ENCODE results near the gene EFHD2.

DNA sequence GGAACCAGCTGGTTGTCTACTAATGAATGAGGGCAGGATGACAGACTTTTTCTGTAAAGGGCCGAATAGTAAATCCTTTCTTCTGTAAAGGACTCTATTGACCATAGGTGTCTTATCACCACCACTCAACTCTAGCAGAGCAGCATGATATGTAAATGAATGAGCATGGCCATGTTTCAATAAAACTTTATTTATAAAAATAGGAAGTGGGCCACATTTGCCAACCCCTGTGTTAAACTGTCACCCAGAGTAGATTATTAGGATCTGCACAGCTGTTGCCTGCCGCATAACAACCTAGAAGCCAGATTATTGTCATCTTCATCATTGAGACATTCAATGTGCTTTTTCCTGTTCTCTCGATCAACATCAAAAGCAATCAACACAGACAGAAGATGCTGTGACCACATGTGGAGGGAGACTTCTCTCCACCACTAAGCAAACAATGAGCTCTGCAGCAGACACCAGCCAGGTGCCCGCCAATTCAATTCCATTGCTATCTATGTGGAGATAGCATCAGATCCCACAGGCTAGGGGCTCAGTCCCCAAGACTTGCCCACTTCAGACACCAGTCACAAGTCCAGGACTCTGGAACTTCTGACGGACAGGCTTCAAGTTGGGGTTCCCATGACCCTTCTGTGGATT, 6.8 kb upstream of the EFHD2 start:
- TF ChIP-seq CTCF (IDR thresholded peaks at IDR 0.05) (no peak), POLR2A (IDR thresholded peaks at IDR 0.05; ENCODE audit: low read depth) (no peak), EP300 (IDR thresholded peaks at IDR 0.05) (no peak)

Data from esophagus muscularis mucosa (tissue), 4 donors.